ENCODE data around the gene ADD3.

Gene ADD3

GRCh38 chr10:110065269-110065668 lies 57.5 kb downstream of the ADD3 start:
- TF ChIP-seq TARDBP (IDR thresholded peaks at IDR 0.05) (no peak), ZNF384 (IDR thresholded peaks at IDR 0.05) (peak; percentile 68)
- DNase-seq (ENCODE audit: extremely low spot score): no peak
- ChIA-PET CTCF (no interaction called here), POLR2A (no interaction called here)

DNA sequence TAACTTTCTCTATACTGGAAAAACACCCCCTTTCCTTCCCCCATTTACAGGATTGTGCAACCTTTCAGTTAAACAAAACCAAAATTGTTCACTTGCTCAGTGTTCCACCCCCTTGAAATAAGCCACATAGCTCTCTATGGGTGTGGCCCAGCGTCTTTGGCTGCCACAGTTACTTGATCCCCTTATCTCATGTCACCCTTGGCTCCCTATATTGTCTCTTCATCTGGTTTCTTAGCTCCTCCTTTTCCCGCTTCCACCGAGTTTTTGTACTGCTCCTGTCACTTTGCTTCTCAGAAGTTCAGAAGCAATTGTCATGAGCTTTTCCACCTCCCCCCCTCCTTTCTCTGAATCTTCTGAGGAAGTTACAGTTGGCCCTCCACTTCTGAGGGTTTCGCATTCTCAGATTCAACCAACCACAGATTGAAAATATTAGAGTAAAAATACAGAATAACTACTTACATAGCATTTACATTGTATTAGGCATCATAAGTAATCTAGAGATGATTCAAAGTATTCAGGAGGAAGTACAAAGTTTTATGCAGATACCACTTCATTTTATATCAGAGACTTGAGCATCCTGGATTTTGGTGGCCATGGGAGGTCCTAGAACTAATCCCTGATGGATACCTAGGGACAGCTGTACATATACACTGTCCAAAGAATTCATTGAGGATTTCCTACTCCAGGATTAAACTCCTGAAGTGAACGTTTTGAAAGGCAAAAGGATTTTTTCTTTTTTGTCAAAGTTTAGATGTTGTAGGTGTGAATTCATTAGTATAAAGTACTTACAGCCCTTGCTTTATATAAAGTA lies 60.4 kb downstream of the ADD3 start:
- CTCF ChIA-PET: interaction anchor here (1.1 to 2.0 kb wide), 2 partner anchors 9 to 184 kb away, joined by 4 to 5 read pairs; no protein-coding TSS in a partner anchor

GRCh38 chr10:110068780-110069179 lies 61.0 kb downstream of the ADD3 start:
- ChIA-PET POLR2A (interaction anchor here (2.0 kb wide), 1 partner anchor 11 kb away, joined by 9 read pairs; no protein-coding TSS in a partner anchor), CTCF (interaction anchor here (2.0 kb wide), 1 partner anchor 185 kb away, joined by 5 read pairs; no protein-coding TSS in a partner anchor)
- no peak for TF ChIP-seq BHLHE40 (IDR thresholded peaks at IDR 0.05; ENCODE audit: borderline replicate concordance)
- TF ChIP-seq HDGF (IDR thresholded peaks at IDR 0.05; ENCODE audit: borderline replicate concordance): no peak
- no peak for TF ChIP-seq LEF1 (IDR thresholded peaks at IDR 0.05; ENCODE audit: borderline replicate concordance)
- no peak for TF ChIP-seq FOXK2 (IDR thresholded peaks at IDR 0.05)
- TF ChIP-seq SP1 (IDR thresholded peaks at IDR 0.05): no peak
- TF ChIP-seq NFRKB (IDR thresholded peaks at IDR 0.05): no peak
- no peak for TF ChIP-seq CTBP1 (IDR thresholded peaks at IDR 0.05; ENCODE audit: borderline replicate concordance)
- no peak for TF ChIP-seq FOXM1 (IDR thresholded peaks at IDR 0.05; ENCODE audit: borderline replicate concordance)
- TF ChIP-seq ZNF384 (IDR thresholded peaks at IDR 0.05): no peak
- TF ChIP-seq ARNT (IDR thresholded peaks at IDR 0.05): no peak
- no peak for TF ChIP-seq L3MBTL2 (conservative IDR thresholded peaks at IDR 0.05)
- no peak for TF ChIP-seq FOXA1 (IDR thresholded peaks at IDR 0.05)
- TF ChIP-seq PKNOX1 (IDR thresholded peaks at IDR 0.05): no peak
- no peak for TF ChIP-seq SUZ12 (IDR thresholded peaks at IDR 0.05)
- no peak for TF ChIP-seq ELF4 (IDR thresholded peaks at IDR 0.05)
- TF ChIP-seq TARDBP (IDR thresholded peaks at IDR 0.05): no peak
- no peak for DNase-seq (ENCODE audit: extremely low spot score)

More for the DNA sequence above, 60.4 kb downstream of the ADD3 start:
- TF ChIP-seq SP1 (IDR thresholded peaks at IDR 0.05) (no peak), HDGF (IDR thresholded peaks at IDR 0.05; ENCODE audit: borderline replicate concordance) (no peak), ZNF384 (IDR thresholded peaks at IDR 0.05) (no peak), NFRKB (IDR thresholded peaks at IDR 0.05) (no peak), FOXM1 (IDR thresholded peaks at IDR 0.05; ENCODE audit: borderline replicate concordance) (no peak), BHLHE40 (IDR thresholded peaks at IDR 0.05; ENCODE audit: borderline replicate concordance) (no peak), LEF1 (IDR thresholded peaks at IDR 0.05; ENCODE audit: borderline replicate concordance) (no peak), CTBP1 (IDR thresholded peaks at IDR 0.05; ENCODE audit: borderline replicate concordance) (no peak), FOXK2 (IDR thresholded peaks at IDR 0.05) (no peak), ELF4 (IDR thresholded peaks at IDR 0.05) (no peak), PKNOX1 (IDR thresholded peaks at IDR 0.05) (no peak), FOXA1 (IDR thresholded peaks at IDR 0.05) (no peak)
- DNase-seq (ENCODE audit: extremely low spot score): peak; percentile 13
- POLR2A ChIA-PET: interaction anchor here (1.1 to 2.0 kb wide), 3 partner anchors 10 to 61 kb away, joined by 3 to 9 read pairs (median 4); partner anchors contain the start of gene ADD3

GRCh38 chr10:110069502-110069982 lies 61.8 kb downstream of the ADD3 start:
- TF ChIP-seq ELF4 (IDR thresholded peaks at IDR 0.05): no peak
- TF ChIP-seq PKNOX1 (IDR thresholded peaks at IDR 0.05): peak; percentile 49
- TF ChIP-seq LEF1 (IDR thresholded peaks at IDR 0.05; ENCODE audit: borderline replicate concordance): no peak
- TF ChIP-seq SUZ12 (IDR thresholded peaks at IDR 0.05): no peak
- TF ChIP-seq HDGF (IDR thresholded peaks at IDR 0.05; ENCODE audit: borderline replicate concordance): no peak
- peak; percentile 77 for TF ChIP-seq ZNF384 (IDR thresholded peaks at IDR 0.05)
- TF ChIP-seq CTBP1 (IDR thresholded peaks at IDR 0.05; ENCODE audit: borderline replicate concordance): peak; percentile 79
- CTCF ChIA-PET: interaction anchor here (0.6 to 2.0 kb wide), 2 partner anchors 20 to 185 kb away, joined by 3 to 5 read pairs; no protein-coding TSS in a partner anchor
- POLR2A ChIA-PET: interaction anchor here (2.0 kb wide), 1 partner anchor 12 kb away, joined by 9 read pairs; no protein-coding TSS in a partner anchor
- DNase-seq (ENCODE audit: extremely low spot score): no peak

- ChIA-PET POLR2A (no interaction called here), CTCF (interaction anchor here (0.7 kb wide), 1 partner anchor 134 kb away, joined by 4 read pairs; no protein-coding TSS in a partner anchor)
- no peak for DNase-seq (ENCODE audit: extremely low spot score)
- no peak for TF ChIP-seq CTBP1 (IDR thresholded peaks at IDR 0.05; ENCODE audit: borderline replicate concordance)
- TF ChIP-seq PKNOX1 (IDR thresholded peaks at IDR 0.05): no peak
- TF ChIP-seq SUZ12 (IDR thresholded peaks at IDR 0.05): no peak
- TF ChIP-seq ZNF384 (IDR thresholded peaks at IDR 0.05): no peak
- no peak for TF ChIP-seq ELF4 (IDR thresholded peaks at IDR 0.05)
- TF ChIP-seq SP1 (IDR thresholded peaks at IDR 0.05): no peak
- no peak for TF ChIP-seq TARDBP (IDR thresholded peaks at IDR 0.05)
- no peak for TF ChIP-seq NFRKB (IDR thresholded peaks at IDR 0.05)
- no peak for TF ChIP-seq L3MBTL2 (conservative IDR thresholded peaks at IDR 0.05)
- no peak for TF ChIP-seq BHLHE40 (IDR thresholded peaks at IDR 0.05; ENCODE audit: borderline replicate concordance)
- TF ChIP-seq LEF1 (IDR thresholded peaks at IDR 0.05; ENCODE audit: borderline replicate concordance): no peak
- no peak for TF ChIP-seq FOXM1 (IDR thresholded peaks at IDR 0.05; ENCODE audit: borderline replicate concordance)
- no peak for TF ChIP-seq ARNT (IDR thresholded peaks at IDR 0.05)
- TF ChIP-seq HDGF (IDR thresholded peaks at IDR 0.05; ENCODE audit: borderline replicate concordance): no peak
- no peak for TF ChIP-seq FOXK2 (IDR thresholded peaks at IDR 0.05)
- no peak for TF ChIP-seq FOXA1 (IDR thresholded peaks at IDR 0.05)
Observed at GRCh38 chr10:110073896-110074295, 66.1 kb downstream of the ADD3 start.
